Activated CD8-positive, alpha-beta memory T cell treated with anti-CD3 and anti-CD28 coated beads for 36 hours (primary cell): ENCODE data around the gene KCNS1. TPM values are rescaled to one million over a fixed set of nuclear protein-coding genes. Genes with fewer than 3 reads are reported as not detected.
"Not testable (repeated sequence)": the region's sequence is repeated elsewhere in the genome, so short reads cannot be mapped to it uniquely, and the experiment has no call there.

Experiments used
- CTCF ChIA-PET: fragments of 350-600 bp; sonication (Branson Sonifier 250); formaldehyde crosslinking; loops from one replicate; lab custom pipeline; 2021; ENCODE audit warnings: antibody characterized with exemption; lab: Charles Lee
- POLR2A ChIA-PET: fragments of 350-600 bp; sonication (Branson Sonifier 250); formaldehyde crosslinking; loops from one replicate; lab custom pipeline; 2021; ENCODE audit warnings: antibody characterized with exemption; lab: Charles Lee
- total RNA-seq, 2 experiments: library from RNA; stranded (reverse); gene quantifications; one replicate each; pipeline ENCODE4 v1.2.3, GENCODE V29; 2021

The KCNS1 gene
- total RNA-seq, 2 experiments from 2014 or later, result 0.52 to 0.70 TPM

DNA sequence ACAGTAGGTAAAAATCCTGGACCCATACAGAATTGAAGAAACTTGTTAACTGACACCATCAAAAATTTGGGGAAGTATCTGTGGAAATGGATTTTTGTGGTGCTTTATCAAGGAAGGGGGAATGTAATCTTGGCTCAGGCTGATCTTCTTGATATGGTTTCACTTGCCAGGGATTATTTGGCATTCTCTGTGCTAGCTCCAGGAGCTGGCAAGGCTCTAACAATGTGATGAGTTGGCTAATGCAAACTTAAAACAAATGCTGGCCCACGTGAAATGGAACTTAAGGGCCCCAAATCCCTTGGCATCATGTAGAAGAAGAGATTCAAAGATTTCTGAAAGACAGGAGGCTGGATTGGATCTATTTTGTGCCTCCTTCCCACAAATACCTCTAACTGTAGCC lies 13.1 kb downstream of the KCNS1 start:
- POLR2A ChIA-PET, result no interaction called here
- CTCF ChIA-PET, result interaction anchor here (1.6 kb wide), 1 partner anchor 8 kb away, joined by 6 read pairs; no protein-coding TSS in a partner anchor

DNA sequence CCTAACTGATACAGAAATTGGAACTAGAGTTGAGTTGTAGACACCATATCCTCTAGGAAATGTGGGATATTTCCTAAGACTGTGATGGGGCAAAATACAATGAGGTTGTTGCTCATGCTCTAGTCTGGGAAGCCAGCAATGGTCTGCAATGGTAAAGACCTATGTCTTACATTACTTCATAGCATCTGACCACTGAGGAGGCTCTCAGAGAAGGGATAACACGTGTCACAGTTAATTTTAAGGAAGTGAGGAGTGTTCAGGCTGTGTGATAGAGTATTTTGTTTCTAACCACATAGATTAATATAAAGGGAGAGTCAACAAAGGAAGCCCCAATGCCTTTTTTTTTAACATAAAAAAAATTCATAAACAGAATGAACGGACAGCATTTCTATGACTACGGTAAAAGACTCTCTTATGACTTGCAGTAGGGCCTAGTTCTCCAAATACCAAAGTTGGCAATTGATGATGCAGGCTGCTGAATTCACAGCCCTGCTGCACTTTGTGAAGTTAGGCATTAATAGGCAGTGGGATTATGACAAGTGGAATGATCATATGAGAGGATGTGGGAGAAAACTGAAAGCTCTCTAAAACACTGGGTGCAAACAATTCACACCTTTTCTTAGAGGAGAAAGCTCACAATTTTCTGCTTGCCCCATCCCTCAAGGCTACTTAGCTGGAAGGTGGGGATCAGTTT lies 13.7 kb downstream of the KCNS1 start:
- POLR2A ChIA-PET, result no interaction called here
- CTCF ChIA-PET, result interaction anchor here (0.9 to 1.6 kb wide), 2 partner anchors 8 to 10 kb away, joined by 4 to 6 read pairs; no protein-coding TSS in a partner anchor

DNA sequence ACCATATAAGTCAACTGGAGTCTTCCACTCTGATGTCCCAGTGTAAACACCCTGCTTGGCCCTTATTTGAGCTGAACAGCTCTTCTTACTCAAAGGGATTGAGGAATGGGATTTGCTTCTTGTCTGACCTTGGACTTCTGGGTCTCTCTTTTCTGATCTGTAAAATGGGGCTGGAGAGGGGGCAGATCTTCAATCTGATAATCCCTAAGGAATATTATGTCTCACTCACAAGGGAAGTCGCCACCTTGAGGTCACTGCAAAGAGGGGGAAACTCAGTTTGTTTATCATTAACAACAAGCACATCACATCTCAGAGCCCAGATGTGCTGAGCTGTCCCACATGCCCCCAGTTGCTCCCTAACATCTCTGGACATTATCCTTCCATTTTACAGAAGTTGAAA lies 15.1 kb downstream of the KCNS1 start:
- POLR2A ChIA-PET, result no interaction called here

DNA sequence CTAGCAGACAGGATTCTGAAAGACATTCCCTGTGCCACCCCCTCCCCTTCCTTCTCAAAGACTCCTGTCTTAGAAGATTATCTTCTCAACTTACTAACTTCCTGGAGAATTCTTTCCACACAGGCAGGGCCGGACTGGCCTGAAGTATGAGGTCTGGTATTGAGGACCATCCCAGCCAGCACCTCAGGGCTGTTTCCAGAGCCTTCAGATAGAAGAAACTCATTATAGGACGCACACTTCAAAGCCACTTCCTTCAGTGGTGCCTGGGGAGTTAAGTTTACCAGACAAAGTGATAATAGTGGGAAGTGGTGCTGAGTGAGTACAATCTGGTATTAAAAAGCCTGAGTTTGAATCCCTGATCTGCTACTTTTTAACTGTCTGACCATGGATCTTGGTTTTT lies 15.6 kb downstream of the KCNS1 start:
- CTCF ChIA-PET, result interaction anchor here (1.3 kb wide), 1 partner anchor 41 kb away, joined by 4 read pairs; no protein-coding TSS in a partner anchor

More for the DNA sequence above, 15.1 kb downstream of the KCNS1 start:
- CTCF ChIA-PET, result interaction anchor here (1.3 to 1.6 kb wide), 2 partner anchors 10 to 42 kb away, joined by 4 to 6 read pairs; no protein-coding TSS in a partner anchor

DNA sequence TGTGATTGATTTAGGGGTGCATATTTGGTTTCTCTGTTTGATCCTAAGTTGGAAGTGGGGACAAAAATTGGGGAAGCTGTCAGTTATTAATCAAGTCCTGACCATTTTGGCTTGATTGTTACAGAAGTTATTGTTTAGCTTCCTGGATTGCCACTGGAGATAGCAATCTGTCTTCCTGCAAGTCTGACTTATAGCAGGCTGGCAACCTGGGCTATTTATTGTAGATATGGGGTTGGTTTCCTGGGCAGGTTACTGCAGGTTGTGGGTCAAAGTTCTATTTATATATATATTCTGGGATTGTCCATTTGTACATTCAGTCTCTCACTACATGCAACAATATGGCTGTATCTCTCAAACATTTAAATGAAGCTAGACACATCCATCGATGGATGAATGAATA lies 17.8 kb downstream of the KCNS1 start:
- CTCF ChIA-PET, result interaction anchor here (1.2 to 2.0 kb wide), 2 partner anchors 13 to 39 kb away, joined by 3 to 11 read pairs; no protein-coding TSS in a partner anchor
- POLR2A ChIA-PET, result interaction anchor here (1.1 kb wide), 1 partner anchor 15 kb away, joined by 4 read pairs; no protein-coding TSS in a partner anchor

More for the DNA sequence above, 15.6 kb downstream of the KCNS1 start:
- POLR2A ChIA-PET, result no interaction called here

DNA sequence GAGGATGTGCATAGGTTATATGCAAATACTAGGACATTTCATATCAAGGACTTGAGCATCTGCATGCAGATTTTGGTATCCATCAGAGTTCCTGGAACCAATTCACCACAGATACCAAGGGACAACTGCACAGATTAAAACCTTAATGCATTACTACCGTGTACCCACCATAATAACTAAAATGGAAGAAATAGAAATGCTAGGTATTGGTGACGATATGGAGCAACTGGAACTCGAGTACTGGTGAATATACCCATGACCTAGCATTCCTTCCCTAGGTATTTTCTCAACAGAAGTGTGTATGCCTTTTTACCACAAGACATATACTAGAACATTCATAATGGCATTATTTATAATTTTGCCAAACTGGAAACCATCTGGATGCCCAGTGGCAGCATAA lies 18.5 kb downstream of the KCNS1 start:
- ChIA-PET CTCF (interaction anchor here (1.2 to 2.0 kb wide), 2 partner anchors 14 to 38 kb away, joined by 3 to 11 read pairs; no protein-coding TSS in a partner anchor), POLR2A (no interaction called here)

DNA sequence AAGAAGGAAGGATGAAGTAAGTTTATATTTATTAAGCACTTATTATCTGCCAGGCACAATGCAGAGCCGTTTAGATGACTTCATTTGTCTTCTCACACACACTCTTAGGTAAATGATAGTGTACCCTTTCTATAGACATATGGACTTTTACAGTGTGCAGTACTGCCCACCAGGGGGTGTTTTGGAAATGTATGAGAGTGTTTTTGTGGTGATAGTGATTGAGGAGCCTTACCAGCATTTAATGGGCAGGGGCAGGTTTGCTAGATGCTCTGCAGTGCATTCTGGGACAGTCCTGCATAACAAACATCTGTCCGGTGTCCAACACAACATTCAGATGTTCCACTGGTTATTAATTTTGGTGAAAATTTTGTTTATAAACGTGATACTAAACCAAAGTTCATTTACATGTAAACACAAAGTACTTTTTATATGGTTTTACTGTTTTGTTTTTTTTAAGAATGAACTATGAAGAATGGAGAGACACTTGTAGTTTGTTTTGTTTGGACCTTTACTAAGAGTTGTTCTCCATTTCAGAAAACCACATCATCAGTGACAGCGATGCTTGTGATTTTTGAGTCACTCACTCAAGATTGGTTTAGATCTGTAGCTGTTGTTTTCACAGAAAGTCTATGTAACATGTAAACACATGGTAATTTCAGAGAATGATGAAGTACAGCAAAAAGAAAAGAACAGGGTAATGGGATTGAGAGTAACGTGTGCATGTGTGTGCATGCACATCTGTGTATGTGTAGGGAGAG lies 19.9 kb downstream of the KCNS1 start:
- POLR2A ChIA-PET, result no interaction called here
- CTCF ChIA-PET, result interaction anchor here (1.0 kb wide), 1 partner anchor 15 kb away, joined by 3 read pairs; no protein-coding TSS in a partner anchor

DNA sequence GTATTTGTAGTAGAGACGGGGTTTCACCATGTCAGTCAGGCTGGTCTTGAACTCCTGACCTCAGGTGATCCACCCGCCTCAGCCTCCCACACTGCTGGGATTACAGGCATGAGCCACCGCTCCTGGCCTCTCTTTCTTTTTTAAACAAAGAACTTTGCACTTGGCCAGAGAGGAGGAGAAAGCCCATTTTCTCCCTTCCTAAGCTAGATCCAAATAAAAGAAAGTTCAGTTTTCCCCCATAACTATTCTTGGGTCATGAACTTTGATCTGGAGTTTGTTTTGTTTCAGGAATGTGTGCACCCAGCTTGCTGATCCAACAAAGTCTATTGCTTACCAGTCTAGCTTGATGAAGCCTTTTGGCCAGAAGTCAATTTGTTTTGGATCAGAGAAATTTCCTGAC lies 23.4 kb downstream of the KCNS1 start:
- ChIA-PET CTCF (interaction anchor here (0.6 to 1.4 kb wide), 3 partner anchors 20 to 61 kb away, joined by 3 read pairs; no protein-coding TSS in a partner anchor), POLR2A (no interaction called here)

DNA sequence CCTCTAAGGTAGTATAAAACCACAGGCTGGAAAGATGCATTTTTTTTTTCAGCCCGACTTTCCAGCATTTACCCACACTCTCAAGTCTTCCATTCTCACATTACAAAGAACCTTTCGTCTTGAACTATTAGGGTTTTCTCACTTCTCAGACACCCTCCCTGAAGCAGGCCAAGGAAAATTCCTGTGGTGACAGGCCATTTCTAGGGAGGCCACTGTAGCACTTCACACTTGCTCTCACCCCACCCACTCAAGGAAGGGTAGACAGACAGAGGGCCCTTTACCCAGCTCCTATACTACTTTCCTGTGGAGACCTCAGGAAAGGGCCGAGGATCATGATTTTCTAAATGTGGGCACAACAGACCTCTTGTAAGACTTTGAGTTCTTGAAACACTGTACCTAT lies 27.7 kb downstream of the KCNS1 start:
- ChIA-PET CTCF (interaction anchor here (1.9 kb wide), 1 partner anchor 20 kb away, joined by 4 read pairs; no protein-coding TSS in a partner anchor), POLR2A (no interaction called here)

DNA sequence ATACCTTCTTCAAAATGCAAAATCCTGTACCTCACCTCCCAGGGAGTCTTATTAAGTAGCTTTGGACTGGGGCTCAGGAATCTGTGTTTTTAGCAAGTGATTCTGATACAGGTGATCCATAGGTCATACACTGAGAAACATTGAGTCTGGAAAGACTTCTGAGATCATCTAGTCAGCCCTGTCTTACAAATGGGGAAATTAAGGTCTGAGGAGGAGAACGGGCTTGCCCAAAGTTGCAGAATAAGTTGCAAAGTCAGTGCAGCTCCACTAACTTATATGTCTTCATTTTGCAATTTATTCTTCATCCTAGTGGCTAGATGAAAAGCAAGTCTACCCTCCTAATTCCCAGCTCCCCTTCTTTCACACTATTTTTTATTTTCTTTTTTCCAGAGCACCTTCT lies 28.9 kb downstream of the KCNS1 start:
- ChIA-PET CTCF (interaction anchor here (0.8 to 2.6 kb wide), 5 partner anchors 21 to 240 kb away, joined by 3 to 9 read pairs (median 4); no protein-coding TSS in a partner anchor), POLR2A (no interaction called here)

DNA sequence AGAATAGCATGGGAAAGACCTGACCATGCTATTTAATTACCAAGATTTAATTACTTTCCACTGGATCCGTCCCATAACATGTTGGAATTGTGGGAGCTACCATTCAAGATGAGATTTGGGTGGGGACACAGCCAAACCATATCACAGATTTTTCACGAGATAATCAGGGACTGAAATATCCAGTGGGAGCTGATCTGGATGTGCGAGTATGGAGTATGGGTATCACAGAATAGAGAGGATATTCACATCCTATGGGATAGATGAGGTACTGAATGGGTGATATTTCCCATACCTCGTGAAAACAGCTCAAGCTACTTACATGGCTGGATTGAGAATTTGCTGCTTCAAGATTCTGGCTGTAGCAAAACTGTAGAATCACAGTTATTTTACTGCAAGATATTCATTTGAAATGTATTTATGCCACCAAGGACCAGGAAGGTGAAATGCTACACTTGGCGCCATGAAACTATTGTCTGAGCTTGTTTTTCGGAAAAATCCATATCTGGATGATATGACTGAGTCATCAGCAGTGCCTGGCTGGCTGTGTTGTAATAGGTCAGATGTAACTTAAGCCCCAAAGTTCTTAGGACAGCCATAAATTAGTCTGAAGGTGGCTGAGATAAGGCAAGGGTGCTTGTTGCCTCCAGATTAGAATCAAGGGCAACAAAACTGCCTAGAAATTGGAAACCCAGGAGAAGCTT lies 29.8 kb downstream of the KCNS1 start:
- POLR2A ChIA-PET, result no interaction called here

DNA sequence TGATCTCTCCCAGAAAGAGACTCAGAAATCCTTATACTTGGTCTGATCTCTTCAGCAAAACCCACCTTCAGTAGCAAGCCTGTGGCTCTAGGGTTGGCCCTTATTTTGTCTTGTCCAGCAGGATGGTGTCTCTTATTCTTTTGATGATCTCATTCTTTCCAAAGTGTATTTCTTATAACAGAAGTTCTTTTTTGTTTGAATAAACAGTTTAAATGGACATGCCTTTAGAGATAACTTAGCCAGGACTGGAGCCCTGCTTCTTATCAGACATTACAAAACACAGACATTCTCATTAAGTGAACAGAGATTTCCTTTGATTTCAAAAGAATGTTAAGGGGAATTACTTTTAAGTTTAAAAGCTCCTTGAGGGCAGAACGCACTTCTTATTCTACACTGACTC lies 31.7 kb downstream of the KCNS1 start:
- ChIA-PET CTCF (no interaction called here), POLR2A (no interaction called here)

More for the DNA sequence above, 29.8 kb downstream of the KCNS1 start:
- CTCF ChIA-PET, result interaction anchor here (0.6 to 2.6 kb wide), 6 partner anchors 22 to 221 kb away, joined by 3 to 9 read pairs (median 4); no protein-coding TSS in a partner anchor

DNA sequence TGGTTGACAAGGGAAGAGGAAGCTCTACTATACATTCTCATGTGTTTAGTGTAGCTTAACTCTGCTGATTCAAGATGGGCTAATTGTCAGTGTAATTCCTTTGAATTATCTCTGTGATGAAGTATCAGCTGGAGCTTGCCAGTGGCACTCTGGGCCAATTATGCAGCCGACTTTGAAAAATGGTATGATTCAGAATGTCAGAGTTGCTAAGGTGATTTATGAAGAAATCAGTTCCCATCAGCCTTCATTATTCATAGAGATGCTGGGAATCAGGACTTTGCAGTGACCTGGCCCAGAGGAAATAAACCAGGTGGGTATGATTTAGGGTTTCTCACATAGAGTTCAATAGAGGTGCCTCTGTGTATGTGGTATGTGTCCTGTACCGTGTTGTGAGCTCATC lies 33.4 kb downstream of the KCNS1 start:
- ChIA-PET POLR2A (no interaction called here), CTCF (interaction anchor here (1.7 to 2.1 kb wide), 2 partner anchors 24 to 28 kb away, joined by 8 read pairs; no protein-coding TSS in a partner anchor)

DNA sequence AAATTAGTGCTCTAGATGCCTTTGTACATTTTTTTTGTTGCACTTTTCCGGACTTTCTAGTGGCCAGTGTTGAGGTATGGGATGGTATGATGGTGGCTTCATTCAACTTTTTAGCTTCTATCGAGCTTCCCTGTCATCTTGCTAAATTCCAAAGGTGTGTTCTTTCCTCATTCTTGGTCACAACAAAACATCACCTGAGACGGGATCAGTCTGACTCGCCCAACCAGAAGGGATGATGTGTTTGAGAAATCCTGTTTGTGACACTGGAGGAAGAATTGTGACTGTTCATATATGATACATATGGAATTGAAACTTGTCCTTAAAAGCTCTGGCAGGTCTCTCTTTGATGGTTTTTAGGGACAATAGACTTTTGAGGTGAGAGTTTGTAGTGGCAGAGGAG lies 33.8 kb downstream of the KCNS1 start:
- ChIA-PET CTCF (interaction anchor here (1.7 to 2.1 kb wide), 2 partner anchors 23 to 29 kb away, joined by 8 read pairs; no protein-coding TSS in a partner anchor), POLR2A (no interaction called here)

DNA sequence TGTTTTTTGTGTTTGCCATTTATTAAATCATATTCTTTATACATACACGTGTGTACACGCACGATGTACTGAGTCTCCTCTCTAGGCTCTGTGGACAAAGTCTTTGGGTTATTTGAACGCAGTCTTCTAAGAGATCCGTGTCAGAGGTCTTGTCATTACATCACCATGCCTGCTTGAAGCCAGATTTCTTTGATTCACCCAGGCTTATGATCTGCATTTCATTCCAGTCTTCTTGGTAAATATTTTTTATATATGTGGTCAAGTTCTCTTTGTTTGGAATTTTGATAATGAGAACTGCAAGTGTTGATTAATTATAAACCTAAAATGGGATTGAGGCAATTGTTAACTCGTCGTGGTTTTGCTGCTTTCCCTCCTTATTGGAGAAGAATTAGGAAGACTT lies 34.6 kb downstream of the KCNS1 start:
- CTCF ChIA-PET, result interaction anchor here (1.0 to 2.1 kb wide), 3 partner anchors 22 to 29 kb away, joined by 3 to 8 read pairs (median 8); no protein-coding TSS in a partner anchor
- POLR2A ChIA-PET, result no interaction called here

DNA sequence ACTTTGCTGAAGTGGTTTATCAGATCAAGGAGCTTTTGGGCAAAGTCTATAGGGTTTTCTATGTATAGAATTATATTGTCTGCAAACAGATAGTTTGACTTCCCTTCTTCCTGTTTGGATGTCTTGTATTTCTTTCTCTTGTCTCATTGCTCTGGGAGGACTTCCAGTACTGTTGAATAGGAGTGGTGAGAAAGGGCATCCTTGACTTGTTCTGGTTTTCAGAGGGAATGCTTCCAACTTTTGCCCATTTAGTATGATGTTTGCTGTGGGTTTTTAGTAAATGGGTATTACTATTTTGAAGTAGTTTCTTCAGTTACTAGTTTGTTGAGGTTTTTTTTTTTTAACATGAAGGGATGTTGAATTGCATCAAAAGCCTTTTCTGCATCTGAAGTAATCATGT lies 36.1 kb downstream of the KCNS1 start:
- CTCF ChIA-PET, result interaction anchor here (1.5 kb wide), 1 partner anchor 31 kb away, joined by 3 read pairs; no protein-coding TSS in a partner anchor
- POLR2A ChIA-PET, result no interaction called here

DNA sequence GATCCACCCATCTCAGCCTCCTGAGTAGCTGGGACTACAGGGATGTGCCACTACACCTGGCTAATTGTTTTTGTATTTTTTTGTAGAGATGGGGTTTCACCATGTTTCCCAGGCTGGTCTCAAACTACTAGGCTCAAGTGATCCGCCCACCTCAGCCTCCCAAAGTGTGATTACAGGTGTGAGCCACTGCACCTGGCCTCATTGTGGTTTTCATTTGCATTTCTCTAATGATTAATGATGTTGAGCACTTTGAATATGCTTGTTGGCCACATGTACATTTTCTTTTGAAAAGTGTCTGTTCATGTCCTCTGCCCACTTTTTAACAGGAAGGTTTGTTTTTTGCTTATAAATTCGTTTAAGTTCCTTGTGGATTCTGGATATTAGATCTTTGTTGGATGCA lies 37.8 kb downstream of the KCNS1 start:
- CTCF ChIA-PET, result interaction anchor here (1.0 kb wide), 1 partner anchor 19 kb away, joined by 4 read pairs; no protein-coding TSS in a partner anchor
- POLR2A ChIA-PET, result not testable (repeated sequence)

DNA sequence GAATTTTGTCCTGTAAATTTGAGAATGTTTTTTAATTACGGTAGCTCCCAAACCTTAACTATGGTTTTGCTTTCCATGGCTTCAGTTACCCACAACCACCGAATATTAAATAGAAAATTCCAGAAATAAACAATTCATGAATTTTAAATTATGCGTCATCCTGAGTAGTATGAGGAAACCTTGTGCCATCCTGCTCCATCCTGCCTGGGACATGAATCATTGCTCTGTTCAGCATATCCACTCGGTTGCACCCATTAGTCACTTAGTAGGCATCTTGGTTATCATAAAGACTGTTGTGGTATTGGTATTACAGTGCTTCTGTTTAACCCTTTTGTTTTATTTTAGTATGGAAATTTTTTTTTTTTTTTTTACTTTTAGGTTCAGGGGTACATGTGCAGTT lies 39.7 kb downstream of the KCNS1 start:
- ChIA-PET POLR2A (no interaction called here), CTCF (interaction anchor here (1.3 kb wide), 1 partner anchor 50 kb away, joined by 3 read pairs; no protein-coding TSS in a partner anchor)

DNA sequence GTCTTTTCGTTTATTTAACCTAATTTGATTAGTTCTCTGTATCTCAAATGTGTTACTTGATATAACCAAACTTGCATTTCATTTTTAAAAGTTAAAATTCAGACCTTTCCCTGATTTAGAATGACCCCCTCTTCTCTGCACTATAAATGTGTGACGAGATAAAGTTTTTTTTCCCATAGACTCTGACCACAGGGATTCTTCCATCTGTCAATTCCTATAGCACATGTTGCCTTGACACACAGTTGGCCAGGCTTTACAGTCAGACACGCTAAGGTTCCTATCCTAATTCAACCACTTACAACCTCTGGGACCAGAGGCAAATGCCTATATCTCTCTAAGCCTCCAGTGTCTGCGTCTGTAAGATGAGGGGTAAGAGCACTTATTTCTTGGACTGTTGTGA lies 40.6 kb downstream of the KCNS1 start:
- CTCF ChIA-PET, result no interaction called here
- POLR2A ChIA-PET, result no interaction called here
